GF-D8 (cell line): Measurements from ENCODE around the gene NINJ2.
A peak's percentile ranks its signal among the peaks of the same experiment; 100 is the strongest.

Experiments used
- DNase-seq: peaks from one replicate; lab custom pipeline; 2025; lab: John Stamatoyannopoulos, UW

Gene NINJ2

GRCh38 chr12:614411-614970 lies 48.8 kb downstream of the NINJ2 start:
- peak; percentile 71 for DNase-seq

GRCh38 chr12:613996-614395 lies 49.2 kb downstream of the NINJ2 start:
- DNase-seq: peak; percentile 64

GRCh38 chr12:612886-613285 lies 50.4 kb downstream of the NINJ2 start:
- DNase-seq: no peak

GRCh38 chr12:612293-612692 lies 51.0 kb downstream of the NINJ2 start:
- DNase-seq: no peak

DNA sequence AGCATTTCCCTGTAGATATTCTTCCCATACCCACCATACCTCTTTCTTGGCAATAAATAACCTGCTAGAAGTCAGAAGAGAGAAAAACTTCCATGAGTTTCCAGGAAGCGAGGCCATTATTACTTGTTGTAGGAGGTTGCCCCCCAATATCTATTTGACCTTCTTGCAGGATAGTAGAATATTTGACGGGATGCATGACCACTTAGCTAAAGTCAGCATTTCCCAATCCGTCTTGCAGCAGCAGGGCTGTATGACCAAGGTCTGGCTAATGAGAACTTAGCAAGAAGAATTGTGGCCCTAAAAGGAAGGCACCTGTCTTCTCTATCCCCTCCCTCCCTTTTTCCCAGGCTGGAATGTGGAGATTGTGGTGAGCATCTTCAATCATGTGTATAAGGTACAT lies 51.5 kb downstream of the NINJ2 start:
- DNase-seq: no peak

- DNase-seq: no peak
Measured at GRCh38 chr12:608921-609320, 54.3 kb downstream of the NINJ2 start.

DNA sequence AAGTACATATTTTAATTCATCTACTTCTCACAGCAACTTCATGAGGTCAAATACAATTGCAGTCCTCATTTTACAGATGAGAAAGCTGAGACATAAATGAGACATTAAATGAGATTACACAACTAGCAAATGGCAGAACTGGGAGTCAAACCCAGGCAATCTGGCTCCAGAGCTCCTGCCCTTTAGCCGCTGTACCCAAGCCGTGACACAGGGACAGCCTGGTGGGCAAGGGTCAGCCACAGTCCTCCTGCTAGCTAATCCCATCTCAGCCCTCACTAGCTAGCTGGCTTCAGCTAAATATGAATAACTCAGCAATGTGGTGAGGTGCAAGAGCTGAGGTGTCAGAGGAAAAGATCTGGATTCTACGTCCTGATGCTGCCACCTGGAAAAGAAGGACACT lies 54.8 kb downstream of the NINJ2 start:
- DNase-seq: no peak

DNA sequence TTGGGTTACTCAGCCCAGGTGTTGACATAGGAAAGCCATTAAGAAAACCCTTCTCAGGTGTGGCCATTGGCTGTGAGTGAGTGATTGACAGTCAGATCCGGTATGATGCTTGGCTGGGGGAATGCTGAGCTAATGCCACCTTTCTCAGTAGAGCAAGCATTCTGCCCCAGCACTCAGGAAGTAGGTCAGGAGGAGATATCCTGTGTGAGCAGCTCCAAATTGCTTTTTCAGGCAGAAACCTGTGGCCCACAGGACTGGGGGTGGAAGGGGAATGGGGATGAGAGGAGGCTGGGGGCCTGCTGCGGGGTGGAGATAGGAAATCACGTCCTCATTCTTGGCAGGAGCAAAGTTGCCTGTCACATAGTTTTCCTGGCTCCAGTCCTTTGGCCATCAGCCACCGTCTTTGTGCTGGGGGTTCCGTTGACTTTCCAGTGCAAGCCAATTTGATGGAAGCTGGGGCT lies 55.7 kb downstream of the NINJ2 start:
- DNase-seq: no peak

GRCh38 chr12:604956-605355 lies 58.3 kb downstream of the NINJ2 start:
- no peak for DNase-seq

DNA sequence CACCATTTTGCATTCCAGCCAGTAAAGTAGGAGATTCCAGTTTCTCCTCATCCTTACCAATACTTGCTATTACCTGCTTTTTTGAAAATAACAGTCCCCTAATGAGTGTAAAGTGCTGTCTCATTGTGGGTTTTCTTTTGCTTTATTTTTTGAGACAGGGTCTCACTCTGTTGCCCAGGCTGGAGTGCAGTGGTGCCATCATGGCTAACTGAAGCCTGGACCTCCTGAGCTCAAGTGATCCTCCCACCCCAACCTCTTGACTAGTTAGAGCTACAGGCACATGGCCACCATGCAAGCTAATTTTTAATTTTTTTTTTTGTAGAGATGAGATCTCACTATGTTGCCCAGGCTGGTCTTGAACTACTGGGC lies 60.6 kb downstream of the NINJ2 start:
- DNase-seq: no peak

GRCh38 chr12:601976-602699 lies 61.1 kb downstream of the NINJ2 start:
- no peak for DNase-seq

- DNase-seq: no peak
Measured at GRCh38 chr12:599756-600155, 63.5 kb downstream of the NINJ2 start.

DNA sequence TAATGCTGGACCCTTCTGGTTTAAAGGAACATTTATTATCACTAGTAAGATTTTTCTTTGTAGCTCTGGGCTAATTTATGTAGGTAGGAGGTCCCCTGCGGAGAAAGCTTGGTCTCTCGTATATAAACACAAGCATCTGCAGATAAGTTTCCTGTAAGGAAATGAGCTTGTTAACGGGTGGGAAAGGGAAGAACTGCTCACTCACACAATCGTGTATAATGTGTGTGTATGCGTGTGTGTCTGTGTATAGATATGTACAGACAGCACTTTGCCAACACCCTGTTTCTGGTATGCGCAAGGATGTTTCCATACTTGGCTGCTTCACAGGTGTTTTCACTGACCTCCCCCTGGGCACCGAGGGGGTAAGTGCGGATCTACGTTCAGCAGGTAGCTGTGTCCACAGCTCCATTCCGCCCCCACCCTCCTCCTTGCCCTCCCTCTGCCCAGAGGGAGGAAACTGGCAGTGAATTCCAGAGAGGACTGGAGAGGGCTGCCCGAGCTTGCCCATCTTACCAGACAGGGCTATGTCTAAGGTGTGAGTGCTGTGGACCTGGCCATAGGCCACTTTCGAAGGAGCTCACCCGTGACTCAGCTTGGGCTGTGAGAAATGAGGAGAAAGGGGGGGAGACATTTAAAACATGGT lies 65.2 kb downstream of the NINJ2 start:
- peak; percentile 33 for DNase-seq

GRCh38 chr12:593396-594270 lies 69.6 kb downstream of the NINJ2 start:
- DNase-seq: peak; percentile 36

DNA sequence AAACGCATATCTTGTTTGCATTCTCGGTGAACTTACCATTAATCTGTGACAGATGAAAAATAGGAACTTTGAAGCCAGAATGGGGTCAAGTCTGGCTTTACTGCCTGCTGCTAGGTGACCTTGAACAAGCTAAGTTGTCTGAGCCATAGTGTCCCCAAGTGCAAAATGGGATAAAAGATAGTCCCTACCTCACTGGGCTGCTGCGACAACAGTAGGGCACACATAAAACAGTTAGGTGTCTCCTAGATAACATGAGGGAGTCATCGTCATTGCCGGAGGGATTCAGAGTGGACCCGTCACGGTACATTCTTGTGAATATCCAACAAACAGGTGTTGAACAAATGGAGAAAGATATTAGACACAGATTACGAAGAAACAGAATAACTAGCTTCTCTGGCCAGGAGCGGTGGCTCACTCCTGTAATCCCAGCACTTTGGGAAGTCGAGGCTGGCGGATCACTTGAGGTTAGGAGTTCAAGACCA lies 71.2 kb downstream of the NINJ2 start:
- peak; percentile 65 for DNase-seq

GRCh38 chr12:591167-592023 lies 71.8 kb downstream of the NINJ2 start:
- peak; percentile 95 for DNase-seq

- DNase-seq: no peak
Measured at GRCh38 chr12:590206-590750, 73.0 kb downstream of the NINJ2 start.

GRCh38 chr12:588646-589045 lies 74.6 kb downstream of the NINJ2 start:
- no peak for DNase-seq

DNA sequence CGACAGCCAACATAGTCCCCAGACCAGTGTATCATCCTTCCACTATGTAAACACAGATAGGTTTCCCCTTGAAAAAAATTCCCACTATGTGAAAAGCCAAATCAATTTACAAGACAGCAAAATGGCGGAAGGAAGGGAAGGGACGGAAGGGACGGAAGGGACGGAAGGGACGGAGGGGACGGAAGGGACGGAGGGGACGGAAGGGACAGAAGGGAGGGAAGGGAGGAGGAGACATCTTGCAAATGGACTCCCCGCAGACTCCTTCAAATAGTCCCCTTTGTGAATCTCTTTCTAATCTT lies 75.3 kb downstream of the NINJ2 start:
- no peak for DNase-seq

GRCh38 chr12:587132-588023 lies 75.9 kb downstream of the NINJ2 start:
- DNase-seq: no peak
